K562 treated with DMSO at 1 percent for 24 hours (cell line): Measurements from ENCODE around the gene P3H4. TPM values are rescaled to one million over a fixed set of nuclear protein-coding genes. Genes with fewer than 3 reads are reported as not detected.

Experiments used
- total RNA-seq: library from RNA; unstranded; fragments of 300-600 nt; gene quantifications from 2 replicates; pipeline ENCODE4 v1.2.3, GENCODE V29; 2022; ENCODE audit warnings: low read depth; ENCODE audit not compliant: insufficient read depth

The P3H4 gene, protein sequence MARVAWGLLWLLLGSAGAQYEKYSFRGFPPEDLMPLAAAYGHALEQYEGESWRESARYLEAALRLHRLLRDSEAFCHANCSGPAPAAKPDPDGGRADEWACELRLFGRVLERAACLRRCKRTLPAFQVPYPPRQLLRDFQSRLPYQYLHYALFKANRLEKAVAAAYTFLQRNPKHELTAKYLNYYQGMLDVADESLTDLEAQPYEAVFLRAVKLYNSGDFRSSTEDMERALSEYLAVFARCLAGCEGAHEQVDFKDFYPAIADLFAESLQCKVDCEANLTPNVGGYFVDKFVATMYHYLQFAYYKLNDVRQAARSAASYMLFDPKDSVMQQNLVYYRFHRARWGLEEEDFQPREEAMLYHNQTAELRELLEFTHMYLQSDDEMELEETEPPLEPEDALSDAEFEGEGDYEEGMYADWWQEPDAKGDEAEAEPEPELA
- 2.8 and 3.5 TPM in 2 replicates for total RNA-seq

DNA sequence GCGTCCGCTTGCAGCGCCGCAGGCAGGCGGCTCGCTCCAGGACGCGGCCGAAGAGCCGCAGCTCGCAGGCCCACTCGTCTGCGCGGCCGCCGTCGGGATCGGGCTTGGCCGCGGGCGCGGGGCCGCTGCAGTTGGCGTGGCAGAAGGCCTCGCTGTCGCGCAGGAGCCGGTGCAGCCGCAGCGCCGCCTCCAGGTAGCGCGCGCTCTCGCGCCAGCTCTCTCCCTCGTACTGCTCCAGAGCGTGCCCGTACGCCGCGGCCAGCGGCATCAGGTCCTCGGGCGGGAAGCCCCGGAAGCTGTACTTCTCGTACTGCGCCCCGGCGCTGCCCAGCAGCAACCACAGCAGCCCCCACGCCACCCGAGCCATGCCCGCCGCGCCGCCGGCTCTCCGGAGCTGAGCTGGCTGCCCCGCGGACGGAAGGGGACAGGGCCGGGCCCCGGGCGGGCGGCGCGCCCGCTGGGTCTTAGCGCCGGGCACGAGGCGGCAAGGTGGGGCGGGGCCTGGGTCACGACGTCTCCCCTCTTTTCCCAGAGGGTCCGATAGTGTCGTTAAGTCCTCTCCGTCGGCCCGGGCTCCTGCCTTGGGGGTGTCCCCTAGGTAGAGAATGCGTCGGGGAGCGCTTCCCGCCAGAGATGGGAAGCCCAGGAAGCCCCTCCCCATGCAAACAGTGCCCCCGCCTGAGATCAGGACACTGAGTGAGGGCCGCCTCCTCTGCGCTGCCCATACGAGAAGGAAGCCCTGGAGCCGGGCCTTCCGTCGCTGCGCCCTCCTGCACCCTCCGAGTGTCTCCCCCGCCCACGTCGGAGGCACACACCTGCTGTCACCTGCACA, at the start of gene P3H4:
TSS of gene P3H4 (minus strand) at position 401 of the 832 bp plus-strand sequence. CDS start at position 367, 34 bp downstream.

DNA sequence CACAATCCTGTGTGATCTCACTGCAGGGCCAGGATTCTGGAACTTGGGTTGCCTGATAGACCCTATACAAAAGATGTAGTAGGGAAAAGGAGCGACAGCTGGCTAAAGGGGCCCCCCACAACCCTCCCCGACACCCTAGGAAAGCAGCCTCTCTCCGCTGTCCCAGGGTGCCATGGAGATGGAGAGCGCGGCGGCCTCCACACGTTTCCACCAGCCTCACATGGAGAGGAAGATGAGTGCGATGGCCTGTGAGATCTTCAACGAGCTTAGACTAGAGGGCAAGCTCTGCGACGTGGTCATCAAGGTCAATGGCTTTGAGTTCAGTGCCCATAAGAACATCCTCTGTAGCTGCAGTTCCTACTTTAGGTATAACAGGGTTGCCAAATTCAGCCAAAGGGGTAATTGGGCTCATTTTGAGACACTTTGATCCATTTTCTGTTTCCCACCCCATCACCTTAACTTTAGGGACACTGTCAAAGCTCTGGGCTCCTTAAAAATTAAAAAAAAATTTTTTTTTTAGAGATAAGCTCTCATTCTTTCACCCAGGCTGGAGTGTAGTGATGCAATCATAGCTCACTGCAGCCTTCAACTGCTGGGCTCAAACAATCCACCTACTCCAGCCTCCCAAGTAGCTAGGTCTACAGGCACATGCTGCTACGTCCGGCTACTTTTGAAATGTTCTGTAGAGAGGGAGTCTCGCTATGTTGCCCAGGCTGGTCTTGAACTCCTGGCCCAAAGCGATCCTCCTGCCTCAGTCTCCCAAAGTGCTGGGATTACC, 26.2 kb upstream of the P3H4 start, which contains the start of gene KLHL10:
TSS of gene KLHL10 (plus strand) at position 65 of the 778 bp plus-strand sequence. CDS start at position 173, 108 bp downstream.

DNA sequence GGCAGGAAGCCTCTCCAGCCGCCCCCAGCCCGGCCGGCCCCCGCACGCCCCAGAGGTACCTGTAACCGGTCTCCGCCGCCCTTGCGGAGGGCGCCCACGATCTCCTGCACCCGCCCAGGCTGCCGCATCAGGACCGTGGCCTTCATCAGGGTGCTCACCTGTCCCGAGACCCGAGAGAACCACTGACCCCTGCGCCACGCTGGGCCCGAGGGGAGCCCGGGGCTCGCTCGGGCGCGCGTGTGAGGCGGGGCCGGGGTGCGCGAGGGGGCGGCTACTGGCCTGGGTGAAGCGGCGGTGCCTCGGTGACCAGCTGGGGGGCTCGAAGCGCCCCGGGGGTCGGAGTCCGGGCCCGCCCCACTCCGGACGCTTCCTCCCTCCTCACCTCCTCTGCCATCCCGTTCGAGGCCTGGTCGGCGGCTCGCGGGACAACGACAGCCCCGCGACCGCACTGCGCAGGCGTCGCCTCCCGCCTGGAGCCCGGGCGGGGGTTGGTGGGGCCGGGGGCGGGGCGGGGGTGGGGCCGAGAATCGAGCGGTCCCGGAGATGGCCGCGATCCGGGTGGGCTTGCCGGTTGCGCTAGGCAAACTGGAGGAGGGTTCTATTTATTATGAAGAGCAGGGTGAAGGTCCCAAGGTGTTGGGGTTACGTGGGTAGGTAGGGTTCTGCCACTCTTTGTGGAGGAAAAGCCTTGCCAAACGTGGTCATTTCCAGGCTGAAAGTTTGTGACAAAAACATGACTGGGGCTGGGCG, 24.2 kb upstream of the P3H4 start, which contains the start of gene NT5C3B:
TSS of gene NT5C3B (minus strand) at position 433 of the 750 bp plus-strand sequence. CDS start at position 394, 39 bp downstream.

DNA sequence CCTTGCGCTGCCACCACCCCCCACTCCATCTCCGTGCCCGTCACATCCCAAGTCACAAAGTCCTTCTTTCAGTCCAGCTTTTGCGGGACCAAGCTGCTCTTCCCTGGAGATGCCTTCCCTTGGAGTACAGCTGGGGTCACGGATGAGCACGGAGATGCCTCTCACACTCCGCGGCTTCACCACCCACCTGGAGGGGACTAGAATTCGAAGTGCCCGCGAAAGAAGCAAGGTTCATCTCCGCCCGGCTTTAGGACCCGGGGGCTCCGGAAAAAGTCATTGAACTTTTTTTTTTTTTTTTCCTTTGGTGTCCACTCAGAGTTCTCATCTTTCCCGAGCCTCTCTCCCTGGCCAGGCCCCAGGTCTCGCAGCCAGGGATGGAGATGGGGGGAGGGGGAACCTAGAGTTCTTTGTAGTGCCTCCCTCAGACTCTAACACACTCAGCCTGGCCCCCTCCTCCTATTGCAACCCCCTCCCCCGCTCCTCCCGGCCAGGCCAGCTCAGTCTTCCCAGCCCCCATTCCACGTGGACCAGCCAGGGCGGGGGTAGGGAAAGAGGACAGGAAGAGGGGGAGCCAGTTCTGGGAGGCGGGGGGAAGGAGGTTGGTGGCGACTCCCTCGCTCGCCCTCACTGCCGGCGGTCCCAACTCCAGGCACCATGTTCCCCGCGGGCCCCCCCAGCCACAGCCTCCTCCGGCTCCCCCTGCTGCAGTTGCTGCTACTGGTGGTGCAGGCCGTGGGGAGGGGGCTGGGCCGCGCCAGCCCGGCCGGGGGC, 817 bp upstream of the P3H4 start, which contains the start of gene FKBP10:
TSS of gene FKBP10 (plus strand) at position 624 of the 771 bp plus-strand sequence. CDS start at position 655, 31 bp downstream.

DNA sequence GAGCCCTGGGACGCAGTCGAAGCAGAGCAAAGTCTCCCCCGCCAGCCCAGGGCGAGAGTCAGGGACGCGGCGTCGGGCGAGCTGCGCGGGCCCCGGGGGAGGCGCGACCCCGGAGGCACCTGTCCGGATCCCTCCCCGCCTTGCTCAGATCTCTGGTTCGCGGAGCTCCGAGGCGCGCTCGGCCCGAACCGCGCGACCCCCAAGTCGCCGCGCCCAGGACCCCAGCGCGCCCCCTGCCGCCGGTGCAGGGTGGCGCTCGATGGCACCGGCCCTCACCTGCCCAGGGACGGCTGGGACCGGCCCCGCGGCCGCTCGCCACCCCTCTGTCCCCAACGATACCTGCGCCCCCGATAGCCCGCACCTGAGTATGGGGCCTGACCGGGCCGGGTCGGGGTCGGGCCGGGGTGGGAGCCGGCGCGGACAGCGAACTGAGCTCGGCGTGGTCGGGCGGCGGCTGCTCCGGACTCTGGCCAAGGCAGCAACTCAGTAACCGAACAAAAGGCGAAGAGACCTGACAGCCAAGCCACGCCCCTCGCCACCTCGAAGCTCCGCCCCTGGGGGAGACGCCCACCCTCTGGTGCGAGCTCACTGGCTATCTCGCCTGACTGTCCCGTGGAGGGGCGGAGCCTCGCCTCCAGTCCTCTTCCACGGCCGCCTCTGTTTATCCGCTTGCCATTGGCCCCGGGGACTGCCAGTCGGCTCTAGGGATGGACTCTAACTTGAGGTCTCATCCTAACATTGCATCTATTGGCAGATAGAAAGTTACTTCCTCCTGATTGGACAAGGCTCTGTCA, 25.3 kb downstream of the P3H4 start, which contains the start of gene JUP:
TSS of gene JUP (minus strand) at position 485 of the 794 bp plus-strand sequence. CDS start 14,857 bp downstream, outside the sequence.

Other genes starting within 250 kb of the P3H4 start
- gene KRT9, start 239.9 kb downstream of the P3H4 start, total RNA-seq: not detected in 2 replicates
- not detected in 2 replicates for gene KRT14, start 225.1 kb downstream of the P3H4 start, total RNA-seq
- gene KRT16, start 199.2 kb downstream of the P3H4 start, total RNA-seq: not detected in 2 replicates
- gene KRT17, start 187.4 kb downstream of the P3H4 start, total RNA-seq: 0.45 TPM in 1 of 2 replicates, not detected in the other
- gene EIF1, start 123.1 kb downstream of the P3H4 start, total RNA-seq: 1,198 and 1,276 TPM in 2 replicates
- gene GAST, start 99.6 kb downstream of the P3H4 start, total RNA-seq: not detected in 2 replicates
- gene HAP1, start 77.3 kb downstream of the P3H4 start, total RNA-seq: 0.08 TPM in 1 of 2 replicates, not detected in the other
- 260 and 263 TPM in 2 replicates for gene JUP, start 25.2 kb downstream of the P3H4 start, total RNA-seq
- gene FKBP10, start 1.1 kb upstream of the P3H4 start, total RNA-seq: 0.85 and 1.2 TPM in 2 replicates
- gene NT5C3B, start 24.3 kb upstream of the P3H4 start, total RNA-seq: 95.4 and 97.3 TPM in 2 replicates
- gene KLHL10, start 25.9 kb upstream of the P3H4 start, total RNA-seq: not detected in 2 replicates
- gene KLHL11, start 53.5 kb upstream of the P3H4 start, total RNA-seq: 5.4 and 5.8 TPM in 2 replicates
- 124 and 134 TPM in 2 replicates for gene ACLY, start 107.0 kb upstream of the P3H4 start, total RNA-seq
- gene ODAD4, start 118.7 kb upstream of the P3H4 start, total RNA-seq: 1.6 and 1.7 TPM in 2 replicates
- 47.2 and 50.6 TPM in 2 replicates for gene CNP, start 154.8 kb upstream of the P3H4 start, total RNA-seq
- 74.4 and 76.9 TPM in 2 replicates for gene DNAJC7, start 205.5 kb upstream of the P3H4 start, total RNA-seq
- 118 TPM in 2 replicates for gene NKIRAS2, start 208.1 kb upstream of the P3H4 start, total RNA-seq
- 1.6 and 2.7 TPM in 2 replicates for gene C17orf113, start 238.7 kb upstream of the P3H4 start, total RNA-seq